Breast epithelium (tissue), 4 donors: Measurements from ENCODE around the gene CST9L. TPM values are rescaled to one million over a fixed set of nuclear protein-coding genes. Genes with fewer than 3 reads are reported as not detected.

Source experiments
- DNase-seq, 2 donors: peaks; one replicate each; pipeline ENCODE4 v3.0.0-alpha.2; 2019; ENCODE audit warnings: low spot score in 2 of 2
- H3K27ac ChIP-seq, 2 donors: fragments of 200-600 bp; sonication (generic) in 1 of 2; one replicate each; pipeline ENCODE4 v1.5.1; 2016 to 2019; ENCODE audit warnings: mild to moderate bottlenecking in 1 of 2
- H3K27me3 ChIP-seq, 2 donors: fragments of 200-600 bp; sonication (generic) in 1 of 2; one replicate each; pipeline versions ENCODE4 v1.5.1 to v1.6.0; 2017 to 2019; ENCODE audit warnings: control low read depth in 1 of 2, mild to moderate bottlenecking in 1 of 2
- H3K36me3 ChIP-seq: fragments of 200-600 bp; one replicate; pipeline ENCODE4 v1.5.1; 2019
- H3K4me1 ChIP-seq, 2 donors: fragments of 200-600 bp; sonication (generic); one replicate each; pipeline ENCODE4 v1.5.1; 2016 to 2019; ENCODE audit warnings: control low read depth in 1 of 2
- H3K4me3 ChIP-seq, 3 donors: fragments of 200-600 bp; sonication (generic); 1 replicate in 2 of 3; 2 replicates in 1 of 3; pipeline ENCODE4 v1.5.1; 2016 to 2019; ENCODE audit warnings: mild to moderate bottlenecking in 3 of 3, moderate library complexity in 2 of 3
- H3K9me3 ChIP-seq, 2 donors: fragments of 200-600 bp; sonication (generic) in 1 of 2; one replicate each; pipeline ENCODE4 v1.5.1; 2016 to 2019; ENCODE audit warnings: control low read depth in 1 of 2
- CTCF ChIP-seq, 3 donors: fragments of 450-650 bp; IDR thresholded peaks; one replicate each; pipeline ENCODE4 v1.5.1; 2016 to 2017; ENCODE audit warnings: antibody characterized with exemption in 3 of 3, mild to moderate bottlenecking in 3 of 3, moderate library complexity in 3 of 3
- POLR2A ChIP-seq: fragments of 450-650 bp; IDR thresholded peaks from one replicate; pipeline ENCODE4 v1.6.1; 2016; ENCODE audit warnings: antibody characterized with exemption, mild to moderate bottlenecking, moderate library complexity
- POLR2AphosphoS5 ChIP-seq, 3 donors: sonication (generic); formaldehyde crosslinking; IDR thresholded peaks; one replicate each; pipeline ENCODE4 v1.6.1; 2017; ENCODE audit warnings: antibody characterized with exemption in 3 of 3
- intact Hi-C: fragments of 100-400 bp; cut with DNase I; formaldehyde crosslinking; loops from one replicate; pipeline ENCODE4 v1.15.1; 2023; ENCODE audit warnings: low total_unique reads
- total RNA-seq, 3 donors: library from RNA; depleted of rRNA; stranded (reverse); fragments of >200 nt; gene quantifications; one replicate each; pipeline ENCODE4 v1.1.0, GENCODE V29; 2016

Gene CST9L
- total RNA-seq, 3 donors from 2014 or later: not detected

GRCh38 chr20:23608251-23608846 lies 40.1 kb upstream of the CST9L start:
- DNase-seq: no peak
- Histone ChIP-seq H3K36me3 (no peaks in the 10 kb centered on the region), H3K4me3 (no peak overlapping the region), H3K4me1 (no peaks in the 10 kb centered on the region), H3K27me3 (no peaks in the 10 kb centered on the region), H3K9me3 (no peaks in the 10 kb centered on the region), H3K27ac (no peak overlapping the region)
- intact Hi-C loops: no loop called here
- TF ChIP-seq POLR2AphosphoS5 (IDR thresholded peaks at IDR 0.05): no peak
- TF ChIP-seq CTCF (IDR thresholded peaks at IDR 0.05): no peak
- no peak for TF ChIP-seq POLR2A

DNA sequence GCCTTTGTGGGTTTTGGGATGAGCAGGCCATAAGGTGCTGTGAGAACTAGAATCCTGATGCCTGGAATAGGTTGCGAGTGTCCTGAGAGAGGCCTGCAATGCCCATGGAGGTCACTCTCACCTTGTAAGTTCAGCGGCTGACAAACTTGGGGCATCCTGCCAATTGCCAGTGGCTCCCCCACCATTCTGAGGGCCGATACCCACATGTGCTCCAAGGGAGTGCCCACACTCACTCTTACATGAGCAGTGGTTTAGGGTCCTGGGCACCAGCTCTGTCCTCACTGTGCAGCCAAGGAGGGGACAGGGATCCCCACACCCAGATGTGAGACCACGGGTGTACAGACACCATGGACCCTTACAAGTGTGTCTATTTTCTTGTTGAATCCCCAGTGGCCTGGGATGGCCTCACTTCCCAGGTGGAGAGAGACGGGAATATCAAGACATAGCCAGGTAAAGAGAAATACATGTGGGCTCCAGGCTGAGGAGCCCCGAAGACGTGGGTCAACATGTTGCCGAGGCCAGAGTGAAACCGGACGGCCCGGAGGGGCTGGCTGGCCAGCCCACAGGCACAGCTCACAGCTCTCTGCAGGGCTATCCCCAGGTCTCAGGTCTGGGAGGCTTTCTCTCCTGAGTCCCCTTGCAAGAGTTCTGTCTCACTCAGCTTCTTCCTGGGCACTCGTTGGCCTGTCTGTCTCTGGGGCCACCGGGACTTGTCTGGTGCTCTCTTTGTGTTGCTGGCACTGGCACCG lies 39.4 kb upstream of the CST9L start:
- intact Hi-C loops: no loop called here
- Histone ChIP-seq H3K27ac (no peak overlapping the region), H3K36me3 (no peaks in the 10 kb centered on the region), H3K4me1 (no peaks in the 10 kb centered on the region), H3K27me3 (no peaks in the 10 kb centered on the region), H3K9me3 (no peaks in the 10 kb centered on the region), H3K4me3 (no peak overlapping the region)
- TF ChIP-seq CTCF (IDR thresholded peaks at IDR 0.05) (no peak), POLR2AphosphoS5 (IDR thresholded peaks at IDR 0.05) (no peak), POLR2A (no peak)
- no peak for DNase-seq

DNA sequence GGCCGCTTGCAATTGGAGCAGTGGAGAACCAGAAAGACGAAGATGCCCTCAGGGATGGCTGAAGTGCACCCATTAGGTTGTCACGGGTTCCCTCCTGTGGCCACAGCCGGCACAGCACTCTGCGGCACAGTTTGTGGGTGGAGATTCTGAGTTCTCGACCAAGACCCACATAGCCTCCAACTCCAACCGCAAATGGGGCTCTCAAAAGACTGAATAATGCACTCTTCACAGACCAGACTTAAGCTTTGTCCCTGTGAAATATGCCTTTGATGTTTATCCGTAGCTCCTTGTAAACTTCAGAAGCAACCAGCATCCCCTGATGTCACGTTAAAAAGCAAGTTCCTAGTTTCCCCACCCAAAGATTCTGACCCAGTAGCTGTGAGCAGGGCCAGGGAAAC lies 38.4 kb upstream of the CST9L start:
- no peaks in the 10 kb centered on the region for H3K4me1 ChIP-seq
- H3K36me3 ChIP-seq: no peaks in the 10 kb centered on the region
- no peaks in the 10 kb centered on the region for H3K9me3 ChIP-seq
- intact Hi-C loops: no loop called here
- no peak overlapping the region for H3K4me3 ChIP-seq
- TF ChIP-seq POLR2AphosphoS5 (IDR thresholded peaks at IDR 0.05): peak in 2 of 3 donors; percentile 25 to 28
- TF ChIP-seq POLR2A: no peak
- TF ChIP-seq CTCF (IDR thresholded peaks at IDR 0.05): peak; percentile 69 to 95 (median 93)
- DNase-seq: peak; percentile 68 to 85
- H3K27me3 ChIP-seq: no peaks in the 10 kb centered on the region
- H3K27ac ChIP-seq: no peak overlapping the region

DNA sequence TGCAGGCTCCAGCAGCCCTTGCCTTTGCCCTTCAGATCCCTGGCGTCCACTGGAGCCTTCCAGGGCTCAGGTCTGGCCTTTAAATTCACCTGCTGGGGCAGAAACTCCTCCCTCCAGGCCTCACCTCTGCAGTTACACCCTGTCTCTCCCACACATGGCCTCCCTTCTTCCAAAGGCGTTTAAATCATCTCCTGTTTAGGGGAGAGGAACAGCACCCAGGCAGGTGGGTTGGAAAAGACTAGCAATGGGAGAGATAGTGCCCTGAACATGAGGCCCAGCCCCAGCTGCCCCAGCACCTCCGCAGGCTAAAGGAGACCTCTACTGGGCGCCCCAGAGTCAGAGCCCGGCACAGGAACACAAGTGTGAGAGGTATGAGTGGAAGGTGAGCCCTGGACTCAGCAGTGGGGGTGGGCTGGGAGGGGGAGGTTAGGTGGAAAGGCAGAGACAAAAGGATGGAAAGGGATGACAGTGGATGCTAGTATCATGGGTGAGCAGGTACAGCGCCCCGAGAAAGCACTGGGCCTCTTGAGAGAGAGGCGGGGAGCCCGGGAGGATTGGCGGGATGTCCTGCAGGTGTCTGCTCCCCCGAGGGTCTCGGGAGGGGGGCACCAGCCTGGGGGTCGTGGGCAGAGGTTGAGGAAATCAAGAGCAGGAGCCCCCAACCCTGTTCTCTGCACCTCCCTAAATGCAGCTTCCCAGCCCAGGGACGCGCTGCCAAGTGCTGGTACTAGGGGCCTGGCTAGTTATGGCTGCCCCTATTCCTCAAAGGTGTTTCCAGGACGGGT lies 37.8 kb upstream of the CST9L start, which contains the start of gene CST9:
TSS of gene CST9 (minus strand) at position 51 of the 785 bp plus-strand sequence. CDS start 53 bp downstream, outside the sequence.
- DNase-seq: no peak
- TF ChIP-seq POLR2AphosphoS5 (IDR thresholded peaks at IDR 0.05): no peak
- no peak for TF ChIP-seq POLR2A
- no peak for TF ChIP-seq CTCF (IDR thresholded peaks at IDR 0.05)
- H3K27ac ChIP-seq: no peak within 1 kb of the TSS
- intact Hi-C loops: no loop called here
- no peaks in the 10 kb centered on the region for H3K4me1 ChIP-seq
- no peaks in the 10 kb centered on the region for H3K36me3 ChIP-seq
- no peaks in the 10 kb centered on the region for H3K27me3 ChIP-seq
- H3K9me3 ChIP-seq: no peaks in the 10 kb centered on the region
- no peak within 1 kb of the TSS for H3K4me3 ChIP-seq
